Endothelial cell of umbilical vein (primary cell): Measurements from ENCODE around the gene IL17REL. TPM values are rescaled to one million over a fixed set of nuclear protein-coding genes. Genes with fewer than 3 reads are reported as not detected.

Experiments
- BruUV-seq: library from RNA; stranded (reverse); fragments of 400-500 nt; replicated peaks from 2 replicates; lab custom pipeline; 2021; lab: Mats Ljungman, UMichigan
- CTCF ChIA-PET: fragments of 300-600, 350-600 bp; sonication (Branson Sonifier 250); formaldehyde crosslinking; loops from one replicate; lab custom pipeline; 2021; ENCODE audit warnings: antibody characterized with exemption, inconsistent platforms; lab: Charles Lee
- POLR2A ChIA-PET: fragments of 300-600, 350-600 bp; sonication (Branson Sonifier 250); formaldehyde crosslinking; loops from one replicate; lab custom pipeline; 2021; ENCODE audit warnings: antibody characterized with exemption, inconsistent platforms; lab: Charles Lee
- DNase-seq: peaks from one replicate; pipeline ENCODE4 v3.0.0-alpha.2; 2011; ENCODE audit warnings: low read depth, low spot score
- FAIRE-seq: peaks from 2 replicates; lab custom pipeline; 2011; peaks lifted over from hg19 to GRCh38; lab: Jason Lieb, UNC
- H2AFZ ChIP-seq: 2 replicates; pipeline ENCODE4 v1.6.0; 2012; ENCODE audit warnings: low read depth, low read length, control low read depth, inconsistent platforms
- H3K27ac ChIP-seq: 2 replicates; pipeline ENCODE4 v1.5.1; 2011; ENCODE audit warnings: low read depth, mild to moderate bottlenecking, control low read depth, low read length, moderate library complexity; ENCODE audit not compliant: insufficient read depth
- H3K27me3 ChIP-seq, 2 experiments: 2 replicates each; pipeline versions ENCODE4 v1.6.0 to v1.6.1; 2011; ENCODE audit warnings: low read length in 2 of 2, mixed read lengths in 1 of 2; ENCODE audit not compliant: control insufficient read depth in 2 of 2, insufficient read depth in 2 of 2
- H3K36me3 ChIP-seq, 2 experiments: 2 replicates in 1 of 2; 3 replicates in 1 of 2; pipeline ENCODE4 v1.5.1; 2011; ENCODE audit warnings: low read length in 2 of 2, mild to moderate bottlenecking in 1 of 2, moderate library complexity in 1 of 2; ENCODE audit not compliant: control insufficient read depth in 2 of 2, insufficient read depth in 2 of 2; ENCODE audit errors: extremely low read depth in 1 of 2
- H3K4me1 ChIP-seq: 3 replicates; pipeline ENCODE4 v1.5.1; 2011; ENCODE audit warnings: mild to moderate bottlenecking, low read length; ENCODE audit not compliant: control insufficient read depth, insufficient read depth; ENCODE audit errors: extremely low read depth
- H3K4me2 ChIP-seq: 2 replicates; pipeline ENCODE4 v1.6.1; 2011; ENCODE audit warnings: low read length, control low read depth, mixed read lengths; ENCODE audit not compliant: insufficient read depth
- H3K4me3 ChIP-seq, 3 experiments: fragments of 200-600 bp in 1 of 3; sonication (generic), shearing (Covaris generic) in 1 of 3; replicated peaks in 1 of 3; 2 replicates each; pipeline ENCODE4 v1.5.1; 2011 to 2016; ENCODE audit warnings: control low read depth in 3 of 3, low read length in 3 of 3, mild to moderate bottlenecking in 2 of 3, inconsistent platforms in 1 of 3, low read depth in 1 of 3, moderate library complexity in 1 of 3; ENCODE audit not compliant: insufficient read depth in 1 of 3
- H3K79me2 ChIP-seq: 2 replicates; pipeline ENCODE4 v1.6.0; 2012; ENCODE audit warnings: low read length, inconsistent platforms; ENCODE audit not compliant: control insufficient read depth, insufficient read depth
- H3K9ac ChIP-seq: replicated peaks from 2 replicates; pipeline ENCODE3; 2011; ENCODE audit warnings: low read length, control low read depth; ENCODE audit not compliant: insufficient read depth; ENCODE audit errors: extremely low read depth
- H3K9me1 ChIP-seq: replicated peaks from 3 replicates; pipeline ENCODE4 v1.6.0; 2011; ENCODE audit warnings: mild to moderate bottlenecking, low read length; ENCODE audit not compliant: control insufficient read depth, insufficient read depth; ENCODE audit errors: extremely low read depth
- H3K9me3 ChIP-seq: replicated peaks from 2 replicates; pipeline ENCODE4 v1.5.1; 2012; ENCODE audit warnings: low read length, inconsistent platforms; ENCODE audit not compliant: control insufficient read depth, insufficient read depth
- H4K20me1 ChIP-seq: replicated peaks from 2 replicates; pipeline ENCODE3; 2011; ENCODE audit warnings: mild to moderate bottlenecking, low read length; ENCODE audit not compliant: control insufficient read depth, insufficient read depth; ENCODE audit errors: extremely low read depth
- CTCF ChIP-seq, 2 donors: IDR thresholded peaks; 1 replicate in 1 of 2; 2 replicates in 1 of 2; pipeline ENCODE4 v1.5.1; 2011; ENCODE audit warnings: low read length in 2 of 2, mild to moderate bottlenecking in 2 of 2, moderate library complexity in 2 of 2, control low read depth in 1 of 2, inconsistent platforms in 1 of 2, low read depth in 1 of 2; ENCODE audit not compliant: insufficient read depth in 1 of 2; ENCODE audit errors: extremely low read depth in 1 of 2
- EZH2 ChIP-seq: IDR thresholded peaks from 2 replicates; pipeline ENCODE4 v1.6.1; 2012; ENCODE audit warnings: borderline replicate concordance, low read depth, mild to moderate bottlenecking, moderate library complexity, low read length, inconsistent platforms; ENCODE audit not compliant: severe bottlenecking
- FOS ChIP-seq: IDR thresholded peaks from 2 replicates; pipeline ENCODE4 v1.6.1; 2011; ENCODE audit warnings: mild to moderate bottlenecking, low read length, moderate library complexity, borderline replicate concordance; ENCODE audit not compliant: insufficient read depth
- GATA2 ChIP-seq: IDR thresholded peaks from 2 replicates; pipeline ENCODE4 v1.7.0; 2011; ENCODE audit warnings: low read depth, mild to moderate bottlenecking, moderate library complexity, mixed read lengths, low read length; ENCODE audit not compliant: insufficient read length, insufficient read depth
- JUN ChIP-seq: IDR thresholded peaks from 2 replicates; pipeline ENCODE4 v1.6.1; 2011; ENCODE audit warnings: borderline replicate concordance, low read depth; ENCODE audit not compliant: insufficient read length, insufficient read depth
- MAX ChIP-seq: IDR thresholded peaks from 2 replicates; pipeline ENCODE4 v1.6.1; 2011; ENCODE audit not compliant: insufficient read depth, insufficient read length
- MYC ChIP-seq: IDR thresholded peaks from one replicate; pipeline ENCODE4 v1.6.1; 2011; ENCODE audit warnings: mild to moderate bottlenecking, low read depth, low read length
- POLR2A ChIP-seq: IDR thresholded peaks from 2 replicates; pipeline ENCODE4 v1.6.1; 2012; ENCODE audit warnings: low read depth, mild to moderate bottlenecking, control low read depth, low read length
- POLR2AphosphoS5 ChIP-seq: IDR thresholded peaks from 2 replicates; pipeline ENCODE4 v1.6.1; 2012; ENCODE audit warnings: low read depth, mild to moderate bottlenecking, control low read depth, low read length, moderate library complexity; ENCODE audit not compliant: insufficient read depth
- dilution Hi-C: fragments of 300-500 bp; cut with MboI; formaldehyde crosslinking; loops from one replicate; pipeline ENCODE4 v1.15.0; 2019; ENCODE audit warnings: low sequenced_read_pairs; ENCODE audit not compliant: extremely low pct_ligation_motif_present
- intact Hi-C: fragments of 100-400 bp; cut with micrococcal nuclease; formaldehyde crosslinking; loops from one replicate; pipeline ENCODE4 v1.10.0; 2022
- polyA plus RNA-seq, 4 experiments: library from polyadenylated mRNA; depleted of rRNA in 3 of 4; stranded (reverse) in 3 of 4; unstranded in 1 of 4; fragments of >200 nt; gene quantifications; 2 replicates each; pipeline versions ENCODE4 v1.2.1 to v1.2.3, GENCODE V29; 2011 to 2012; ENCODE audit warnings: missing spikeins in 1 of 4
- total RNA-seq: library from RNA; stranded (reverse); gene quantifications from 2 replicates; pipeline ENCODE4 v1.2.3, GENCODE V29; 2021

The IL17REL gene
- total and polyA plus RNA-seq, 2 donors (not counting 3 experiments of a cell fraction or from before 2014, with no cell fraction given), result 0.06 to 0.15 TPM

GRCh38 chr22:49995041-49995360 is 17.6 kb downstream of the IL17REL start:
- H2AFZ ChIP-seq, result no peak overlapping the region
- H3K4me1 ChIP-seq, result no peaks in the 10 kb centered on the region
- no TSS peak for BruUV-seq
- no peak overlapping the region for H3K4me3 ChIP-seq
- CTCF ChIA-PET, result interaction anchor here (0.8 to 4.7 kb wide), 5 partner anchors 12 to 64 kb away, joined by 3 to 50 read pairs (median 19); no protein-coding TSS in a partner anchor
- no peaks in the 10 kb centered on the region for H3K79me2 ChIP-seq
- no peaks in the 10 kb centered on the region for H3K9me3 ChIP-seq
- no peak overlapping the region for H3K4me2 ChIP-seq
- no peak overlapping the region for H3K9ac ChIP-seq
- no peaks in the 10 kb centered on the region for H3K27me3 ChIP-seq
- TF ChIP-seq GATA2 (no peak), MYC (no peak), MAX (no peak), EZH2 (no peak), CTCF (IDR thresholded peaks at IDR 0.05; ENCODE audit: extremely low read depth in 1 of 2, insufficient read depth in 1 of 2, low read depth in 1 of 2, low read length in 2 of 2) (no peak), POLR2AphosphoS5 (no peak), JUN (no peak), POLR2A (no peak), FOS (no peak)
- no peak for DNase-seq
- H3K36me3 ChIP-seq, result no peaks in the 10 kb centered on the region
- no peak overlapping the region for H3K27ac ChIP-seq
- intact Hi-C loops, result no loop called here
- FAIRE-seq, result no peak
- POLR2A ChIA-PET, result no interaction called here
- dilution Hi-C loops, result no loop called here
- H4K20me1 ChIP-seq, result no peaks in the 10 kb centered on the region
- no peaks in the 10 kb centered on the region for H3K9me1 ChIP-seq
